Lung (tissue), 12 donors: ENCODE data around the gene MGAT4C. TPM values are rescaled to one million over a fixed set of nuclear protein-coding genes. Genes with fewer than 3 reads are reported as not detected.

Experiments used
- ATAC-seq: fragments of 200-7000 bp; cut with Tn5 transposase; one replicate; pipeline ENCODE4 v1.9.1; 2020; ENCODE audit warnings: moderate number of reproducible peaks; ENCODE audit not compliant: insufficient read depth, low FRiP score
- DNase-seq, 3 donors: peaks; one replicate each; pipeline ENCODE4 v3.0.0-alpha.2; 2013 to 2017
- H3K27ac ChIP-seq, 2 donors: one replicate each; pipeline ENCODE4 v1.5.1; 2013; ENCODE audit warnings: mild to moderate bottlenecking in 2 of 2, moderate library complexity in 2 of 2, control low read depth in 1 of 2, inconsistent platforms in 1 of 2, low read depth in 1 of 2, low read length in 1 of 2
- H3K27me3 ChIP-seq, 3 donors: one replicate each; pipeline ENCODE4 v1.5.1; 2013; ENCODE audit warnings: low read length in 2 of 3; ENCODE audit not compliant: control insufficient read depth in 3 of 3, insufficient read depth in 3 of 3
- H3K36me3 ChIP-seq, 4 donors: one replicate each; pipeline ENCODE4 v1.5.1; 2013; ENCODE audit warnings: low read length in 4 of 4, mild to moderate bottlenecking in 1 of 4, moderate library complexity in 1 of 4; ENCODE audit not compliant: control insufficient read depth in 4 of 4, insufficient read depth in 4 of 4
- H3K4me1 ChIP-seq, 5 donors: one replicate each; pipeline ENCODE4 v1.5.1; 2013; ENCODE audit warnings: low read length in 5 of 5, mild to moderate bottlenecking in 2 of 5, moderate library complexity in 1 of 5; ENCODE audit not compliant: control insufficient read depth in 5 of 5, insufficient read depth in 5 of 5
- H3K4me3 ChIP-seq: one replicate; pipeline ENCODE4 v1.5.1; 2013; ENCODE audit warnings: mild to moderate bottlenecking, control low read depth, moderate library complexity
- H3K9ac ChIP-seq, 2 donors: one replicate each; pipeline ENCODE4 v1.5.1; 2013; ENCODE audit warnings: low read length in 2 of 2, control low read depth in 1 of 2; ENCODE audit not compliant: insufficient read depth in 1 of 2
- H3K9me3 ChIP-seq, 4 donors: one replicate each; pipeline ENCODE4 v1.5.1; 2013; ENCODE audit warnings: low read length in 3 of 4, mild to moderate bottlenecking in 1 of 4, moderate library complexity in 1 of 4; ENCODE audit not compliant: control insufficient read depth in 4 of 4, insufficient read depth in 3 of 4
- CTCF ChIP-seq: IDR thresholded peaks from 2 replicates; pipeline ENCODE4 v1.5.1; 2012; ENCODE audit warnings: mild to moderate bottlenecking; ENCODE audit errors: control extremely low read depth, extremely low read depth
- WGBS, 2 donors: extraction: QIAGEN DNeasy Blood & Tissue Kit; methylation state at CpG; one replicate each; pipeline ENCODE4 v1.1.7; 2013; 5-methylcytosine and 5-hydroxymethylcytosine counted together
- polyA plus RNA-seq, 2 donors: library from polyadenylated mRNA; stranded (reverse); fragments of 200-250 nt; gene quantifications; one replicate each; pipeline ENCODE4 v1.2.1, GENCODE V29; 2013
- total RNA-seq, 2 donors: library from RNA; depleted of rRNA in 1 of 2; stranded (reverse); fragments of >200 nt in 1 of 2; gene quantifications; one replicate each; pipeline ENCODE4 v1.2.1, GENCODE V29; 2014 to 2021
- donor health status: control.
- donor health status: control.
- donor health status: Bipolar disorder and iron deficiency.
- donor health status: healthy.
- donor health status: DM: yes; HTN: yes; CAD: no.

Gene MGAT4C
- total and polyA plus RNA-seq, 4 donors, result 0.01 to 4.1 (median 0.62) TPM

DNA sequence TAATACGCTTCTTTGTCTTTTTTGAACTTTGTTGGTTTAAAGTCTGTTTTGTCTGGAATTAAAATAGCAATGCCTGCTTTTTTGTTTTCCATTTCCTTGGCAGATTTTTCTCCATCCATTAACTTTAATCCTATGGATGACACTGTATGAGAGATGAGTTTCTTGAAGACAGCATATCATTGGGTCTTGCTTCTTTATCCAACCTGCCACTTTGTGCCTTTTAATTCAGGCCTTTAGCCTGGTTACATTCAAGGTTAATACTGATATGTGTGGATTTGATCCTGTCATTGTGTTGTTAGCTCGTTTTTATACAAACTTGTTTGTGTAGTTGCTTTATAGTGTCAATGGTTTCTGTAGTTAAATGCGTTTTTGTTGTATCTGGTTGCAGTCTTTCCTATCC is 214.1 kb downstream of the MGAT4C start:
- Histone ChIP-seq H3K27me3 (no peaks in the 10 kb centered on the region), H3K4me1 (no peaks in the 10 kb centered on the region), H3K27ac (no peak overlapping the region), H3K9ac (no peak overlapping the region), H3K9me3 (peaks cover 0 to 17% (median 5%) of the 10 kb centered on the region in 4 donors), H3K36me3 (no peaks in the 10 kb centered on the region), H3K4me3 (no peak overlapping the region)
- no peak for DNase-seq
- WGBS, 2 donors, result 57 to 73% methylated on average over 3 of the region's 3 CpGs
- no peak for TF ChIP-seq CTCF
- ATAC-seq, result no peak

- no peaks in the 10 kb centered on the region for H3K4me1 ChIP-seq
- DNase-seq (peak in 2 of 3 donors; percentile 4 to 6), ATAC-seq (no peak)
- no peak overlapping the region for H3K4me3 ChIP-seq
- H3K36me3 ChIP-seq, result no peaks in the 10 kb centered on the region
- no peak overlapping the region for H3K9ac ChIP-seq
- H3K27ac ChIP-seq, result no peak overlapping the region
- TF ChIP-seq CTCF, result no peak
- no peaks in the 10 kb centered on the region for H3K27me3 ChIP-seq
- peaks cover 0 to 3% (median 0%) of the 10 kb centered on the region in 4 donors for H3K9me3 ChIP-seq
- WGBS, 2 donors, result 56 to 61% methylated on average over 3 of the region's 3 CpGs
Measured at GRCh38 chr12:86018361-86018760, 237.8 kb downstream of the MGAT4C start.

DNA sequence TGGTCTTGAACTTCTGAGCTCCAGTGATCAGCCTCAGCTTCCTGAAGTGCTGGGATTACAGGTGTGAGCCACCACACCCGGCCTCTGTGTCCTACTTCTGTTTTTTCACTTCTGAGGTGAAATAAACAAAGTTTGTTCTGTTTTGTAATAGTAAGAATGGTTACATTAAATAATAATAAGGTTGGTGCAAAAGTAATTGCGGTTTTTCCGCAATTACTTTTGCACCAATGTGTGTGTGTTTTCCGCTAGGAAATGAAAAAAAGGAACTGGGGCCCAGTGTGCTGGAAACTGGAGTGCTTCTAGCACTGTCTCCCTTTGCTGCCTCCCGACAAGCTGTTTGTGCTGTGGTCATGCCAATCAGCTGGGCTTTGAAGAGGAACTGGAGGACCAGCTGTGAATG is 241.2 kb downstream of the MGAT4C start:
- H3K27me3 ChIP-seq, result no peaks in the 10 kb centered on the region

More for the DNA sequence above, 241.2 kb downstream of the MGAT4C start:
- DNase-seq (no peak), ATAC-seq (no peak)
- WGBS, 2 donors, result 84 to 86% methylated on average over 5 of the region's 5 CpGs
- H3K4me1 ChIP-seq, result no peaks in the 10 kb centered on the region
- no peaks in the 10 kb centered on the region for H3K36me3 ChIP-seq
- no peak for TF ChIP-seq CTCF
- H3K9me3 ChIP-seq, result peaks cover 0 to 3% (median 0%) of the 10 kb centered on the region in 4 donors
- no peak overlapping the region for H3K27ac ChIP-seq
- H3K4me3 ChIP-seq, result no peak overlapping the region
- no peak overlapping the region for H3K9ac ChIP-seq
